ENCODE measurements around the gene GPR39.

The GPR39 gene

DNA sequence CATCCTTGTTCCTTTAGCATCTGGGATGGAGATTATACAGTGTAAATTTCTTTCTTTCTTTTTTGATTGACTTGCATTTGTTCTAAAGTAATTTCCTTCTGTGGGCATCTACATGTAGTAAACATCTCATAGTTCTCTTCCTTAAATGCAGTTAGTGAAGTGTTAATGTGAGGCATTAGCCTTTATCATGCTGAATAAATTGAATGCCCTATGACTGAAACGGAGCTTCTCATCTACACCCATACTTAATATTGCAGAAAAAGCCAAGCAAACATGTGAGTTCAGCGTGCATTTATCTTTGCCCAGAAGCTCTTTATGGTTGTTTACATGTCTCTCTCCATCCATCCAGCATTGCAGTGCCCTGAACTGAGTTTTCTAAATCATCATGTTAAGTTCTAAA, 195.1 kb downstream of the GPR39 start:
- no peaks in the 10 kb centered on the region for H3K4me1 ChIP-seq (ENCODE audit: control insufficient read depth, insufficient read depth, low read length)
- no peaks in the 10 kb centered on the region for H3K9me3 ChIP-seq (ENCODE audit: control insufficient read depth, insufficient read depth, low read length)
- H3K27me3 ChIP-seq (ENCODE audit: control insufficient read depth, insufficient read depth, low read length) = no peaks in the 10 kb centered on the region
- no peak overlapping the region for H3K4me3 ChIP-seq (ENCODE audit: low read depth, low read length)
- H3K36me3 ChIP-seq (ENCODE audit: control insufficient read depth, insufficient read depth, low read length) = no peaks in the 10 kb centered on the region
- no peak overlapping the region for H3K9ac ChIP-seq (ENCODE audit: low read depth, low read length)

DNA sequence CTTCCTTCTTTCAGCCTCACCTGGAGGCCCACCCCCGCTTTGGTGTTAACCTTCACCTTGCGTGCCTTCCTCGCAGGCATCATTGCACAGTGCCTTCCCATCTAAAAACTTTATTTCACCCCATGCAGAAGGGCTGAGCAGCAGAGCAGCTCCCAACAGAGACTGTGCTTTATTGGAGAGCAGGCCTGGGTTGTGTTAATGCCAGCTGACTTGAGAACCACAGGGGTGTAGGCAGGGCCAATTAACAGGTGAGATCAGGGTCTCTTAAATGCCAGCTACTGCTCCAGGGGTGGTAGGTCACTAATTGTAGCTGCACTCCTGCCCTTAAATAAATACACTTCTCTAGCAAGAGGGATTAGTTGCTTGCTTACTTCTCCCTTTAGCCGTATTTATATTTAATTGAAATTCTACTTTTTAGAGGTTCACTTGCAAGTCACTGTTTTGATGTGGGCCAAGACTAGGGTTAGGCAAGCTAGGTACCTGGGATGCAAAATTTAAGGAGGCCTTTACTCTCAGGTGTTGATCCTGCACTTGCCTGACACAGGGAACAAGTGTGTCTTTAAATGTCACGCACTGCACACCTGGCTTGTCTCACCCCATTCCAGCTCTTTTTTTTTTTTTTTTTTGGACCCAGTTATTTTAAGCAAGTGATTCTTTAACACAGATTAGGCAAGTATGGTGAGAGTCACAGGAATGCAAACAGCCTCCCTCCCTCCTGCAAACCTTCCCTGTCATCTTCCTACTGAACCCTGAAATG, 198.9 kb downstream of the GPR39 start:
- Histone ChIP-seq H3K27me3 (ENCODE audit: control insufficient read depth, insufficient read depth, low read length) (no peaks in the 10 kb centered on the region), H3K9me3 (ENCODE audit: control insufficient read depth, insufficient read depth, low read length) (no peaks in the 10 kb centered on the region), H3K36me3 (ENCODE audit: control insufficient read depth, insufficient read depth, low read length) (no peaks in the 10 kb centered on the region), H3K4me3 (ENCODE audit: low read depth, low read length) (no peak overlapping the region), H3K4me1 (ENCODE audit: control insufficient read depth, insufficient read depth, low read length) (no peaks in the 10 kb centered on the region), H3K9ac (ENCODE audit: low read depth, low read length) (no peak overlapping the region)

- Histone ChIP-seq H3K9me3 (ENCODE audit: control insufficient read depth, insufficient read depth, low read length) (no peaks in the 10 kb centered on the region), H3K36me3 (ENCODE audit: control insufficient read depth, insufficient read depth, low read length) (no peaks in the 10 kb centered on the region), H3K27me3 (ENCODE audit: control insufficient read depth, insufficient read depth, low read length) (no peaks in the 10 kb centered on the region), H3K4me3 (ENCODE audit: low read depth, low read length) (no peak overlapping the region), H3K4me1 (ENCODE audit: control insufficient read depth, insufficient read depth, low read length) (no peaks in the 10 kb centered on the region), H3K9ac (ENCODE audit: low read depth, low read length) (no peak overlapping the region)
These were observed 201.4 kb downstream of the GPR39 start for GRCh38 chr2:132617989-132618388.

DNA sequence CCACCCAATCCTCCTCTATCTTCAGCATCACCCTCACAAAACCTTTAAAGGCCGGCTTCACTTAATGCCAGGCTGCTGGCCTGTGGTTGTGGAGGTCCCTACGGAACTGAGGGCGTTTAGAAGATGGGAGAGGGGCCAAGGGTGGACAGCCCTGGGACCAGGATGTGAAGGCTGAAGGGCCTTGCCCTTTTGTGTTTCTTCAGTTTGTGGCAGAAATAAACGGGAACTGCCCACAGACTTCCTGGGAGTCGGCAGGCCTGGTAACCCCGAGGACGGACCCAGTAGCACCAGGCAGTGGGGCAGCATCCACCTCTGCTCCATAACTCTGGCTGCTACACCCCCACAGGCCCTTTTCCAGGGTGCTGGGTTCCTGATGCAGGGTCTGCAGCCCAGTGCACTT, 202.1 kb downstream of the GPR39 start:
- Histone ChIP-seq H3K9ac (ENCODE audit: low read depth, low read length) (no peak overlapping the region), H3K4me1 (ENCODE audit: control insufficient read depth, insufficient read depth, low read length) (peaks cover 4% of the 10 kb centered on the region), H3K27me3 (ENCODE audit: control insufficient read depth, insufficient read depth, low read length) (no peaks in the 10 kb centered on the region), H3K36me3 (ENCODE audit: control insufficient read depth, insufficient read depth, low read length) (no peaks in the 10 kb centered on the region), H3K9me3 (ENCODE audit: control insufficient read depth, insufficient read depth, low read length) (no peaks in the 10 kb centered on the region), H3K4me3 (ENCODE audit: low read depth, low read length) (no peak overlapping the region)

GRCh38 chr2:132620115-132620514, 203.5 kb downstream of the GPR39 start:
- Histone ChIP-seq H3K9me3 (ENCODE audit: control insufficient read depth, insufficient read depth, low read length) (no peaks in the 10 kb centered on the region), H3K9ac (ENCODE audit: low read depth, low read length) (no peak overlapping the region), H3K36me3 (ENCODE audit: control insufficient read depth, insufficient read depth, low read length) (no peaks in the 10 kb centered on the region), H3K4me3 (ENCODE audit: low read depth, low read length) (no peak overlapping the region), H3K27me3 (ENCODE audit: control insufficient read depth, insufficient read depth, low read length) (no peaks in the 10 kb centered on the region), H3K4me1 (ENCODE audit: control insufficient read depth, insufficient read depth, low read length) (peaks cover 9% of the 10 kb centered on the region)

DNA sequence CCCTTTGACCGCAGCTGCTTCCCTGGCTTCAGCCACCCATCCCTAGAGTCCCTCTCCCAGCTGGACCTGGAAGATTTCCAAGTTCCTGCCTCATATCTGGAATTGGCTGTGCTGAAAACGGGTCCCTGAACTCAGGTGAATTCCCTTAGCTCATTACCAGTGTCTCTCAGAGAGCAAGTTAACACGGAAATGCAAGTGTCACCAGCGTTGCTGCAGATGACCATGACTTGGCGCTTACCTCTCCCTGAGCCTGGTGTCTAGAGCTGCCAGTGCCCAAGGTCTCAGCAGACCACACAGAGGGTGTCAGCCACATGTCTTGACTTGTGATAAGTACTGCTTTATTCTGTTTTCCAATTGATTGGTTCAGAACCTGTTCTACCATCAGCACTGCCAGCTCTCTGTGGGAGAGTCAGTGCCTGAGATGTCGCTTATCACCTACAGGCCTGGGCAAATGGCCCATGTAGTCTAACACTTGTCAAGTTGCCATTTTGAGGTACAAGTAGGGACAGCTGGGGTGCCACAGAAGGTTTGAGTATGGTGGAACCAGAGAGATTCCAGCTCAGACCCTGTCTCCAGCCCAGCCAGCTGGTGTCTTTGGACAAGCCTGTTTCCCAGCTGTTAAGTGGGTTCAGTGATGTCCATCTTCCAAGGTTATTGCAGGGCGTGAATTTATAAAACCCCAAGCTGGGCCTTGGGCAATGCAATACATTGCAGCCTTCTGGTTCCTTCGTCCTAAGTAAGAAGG, 204.7 kb downstream of the GPR39 start:
- Histone ChIP-seq H3K9ac (ENCODE audit: low read depth, low read length) (no peak overlapping the region), H3K4me3 (ENCODE audit: low read depth, low read length) (no peak overlapping the region), H3K9me3 (ENCODE audit: control insufficient read depth, insufficient read depth, low read length) (no peaks in the 10 kb centered on the region), H3K36me3 (ENCODE audit: control insufficient read depth, insufficient read depth, low read length) (no peaks in the 10 kb centered on the region), H3K4me1 (ENCODE audit: control insufficient read depth, insufficient read depth, low read length) (peaks cover 9% of the 10 kb centered on the region), H3K27me3 (ENCODE audit: control insufficient read depth, insufficient read depth, low read length) (no peaks in the 10 kb centered on the region)

- Histone ChIP-seq H3K9ac (ENCODE audit: low read depth, low read length) (no peak overlapping the region), H3K4me1 (ENCODE audit: control insufficient read depth, insufficient read depth, low read length) (peaks cover 9% of the 10 kb centered on the region), H3K36me3 (ENCODE audit: control insufficient read depth, insufficient read depth, low read length) (no peaks in the 10 kb centered on the region), H3K27me3 (ENCODE audit: control insufficient read depth, insufficient read depth, low read length) (no peaks in the 10 kb centered on the region), H3K4me3 (ENCODE audit: low read depth, low read length) (no peak overlapping the region), H3K9me3 (ENCODE audit: control insufficient read depth, insufficient read depth, low read length) (no peaks in the 10 kb centered on the region)
These were observed 206.7 kb downstream of the GPR39 start for GRCh38 chr2:132623096-132623839.

DNA sequence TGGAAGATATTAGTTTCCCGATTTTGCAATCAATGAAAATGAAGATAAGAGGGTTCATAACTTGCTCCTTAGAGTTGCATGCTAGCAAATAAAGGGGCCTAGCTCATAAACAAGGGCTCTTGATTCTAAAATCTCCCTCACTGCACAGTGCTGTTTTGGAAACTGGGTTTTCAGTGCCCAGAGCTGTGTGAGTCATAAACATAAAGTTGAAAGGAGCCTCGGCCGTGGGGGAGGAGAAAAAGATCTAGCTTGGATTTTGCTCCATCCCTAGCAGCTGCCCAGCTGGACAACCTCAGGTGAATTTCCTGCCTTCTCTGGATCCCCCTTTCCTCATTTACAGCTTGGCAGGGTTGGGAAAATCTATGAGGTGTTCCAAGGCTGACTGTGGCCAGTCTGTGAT, 210.9 kb downstream of the GPR39 start:
- Histone ChIP-seq H3K9me3 (ENCODE audit: control insufficient read depth, insufficient read depth, low read length) (no peaks in the 10 kb centered on the region), H3K4me3 (ENCODE audit: low read depth, low read length) (no peak overlapping the region), H3K27me3 (ENCODE audit: control insufficient read depth, insufficient read depth, low read length) (no peaks in the 10 kb centered on the region), H3K36me3 (ENCODE audit: control insufficient read depth, insufficient read depth, low read length) (no peaks in the 10 kb centered on the region), H3K9ac (ENCODE audit: low read depth, low read length) (no peak overlapping the region), H3K4me1 (ENCODE audit: control insufficient read depth, insufficient read depth, low read length) (peaks cover 13% of the 10 kb centered on the region)

GRCh38 chr2:132632000-132632649, 215.5 kb downstream of the GPR39 start:
- Histone ChIP-seq H3K27me3 (ENCODE audit: control insufficient read depth, insufficient read depth, low read length) (no peaks in the 10 kb centered on the region), H3K4me3 (ENCODE audit: low read depth, low read length) (no peak overlapping the region), H3K9ac (ENCODE audit: low read depth, low read length) (no peak overlapping the region), H3K4me1 (ENCODE audit: control insufficient read depth, insufficient read depth, low read length) (peaks cover 5% of the 10 kb centered on the region), H3K9me3 (ENCODE audit: control insufficient read depth, insufficient read depth, low read length) (no peaks in the 10 kb centered on the region), H3K36me3 (ENCODE audit: control insufficient read depth, insufficient read depth, low read length) (no peaks in the 10 kb centered on the region)

DNA sequence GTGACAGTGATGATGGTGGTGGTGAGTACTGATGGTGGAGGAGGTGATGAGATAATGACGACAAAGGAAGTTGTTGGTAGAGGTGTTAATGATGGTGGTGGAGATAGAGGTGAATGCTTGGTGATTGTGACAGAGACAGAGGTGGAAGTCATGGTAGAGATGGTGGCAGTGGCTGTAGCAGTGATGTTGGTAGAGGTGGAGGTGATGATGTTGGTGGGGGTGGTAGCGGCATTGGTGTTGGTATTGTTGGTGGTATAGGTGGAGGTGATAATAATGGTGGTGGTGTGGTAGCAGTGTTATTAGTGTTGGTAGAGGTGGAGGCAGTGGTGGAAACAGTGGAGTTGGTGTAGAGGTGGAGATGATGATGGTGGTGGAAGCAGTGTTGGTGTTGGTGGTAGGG, 217.0 kb downstream of the GPR39 start:
- H3K36me3 ChIP-seq (ENCODE audit: control insufficient read depth, insufficient read depth, low read length) = no peaks in the 10 kb centered on the region
- no peak overlapping the region for H3K9ac ChIP-seq (ENCODE audit: low read depth, low read length)
- H3K27me3 ChIP-seq (ENCODE audit: control insufficient read depth, insufficient read depth, low read length) = no peaks in the 10 kb centered on the region
- no peak overlapping the region for H3K4me3 ChIP-seq (ENCODE audit: low read depth, low read length)
- H3K9me3 ChIP-seq (ENCODE audit: control insufficient read depth, insufficient read depth, low read length) = no peaks in the 10 kb centered on the region
- H3K4me1 ChIP-seq (ENCODE audit: control insufficient read depth, insufficient read depth, low read length) = peaks cover 5% of the 10 kb centered on the region

DNA sequence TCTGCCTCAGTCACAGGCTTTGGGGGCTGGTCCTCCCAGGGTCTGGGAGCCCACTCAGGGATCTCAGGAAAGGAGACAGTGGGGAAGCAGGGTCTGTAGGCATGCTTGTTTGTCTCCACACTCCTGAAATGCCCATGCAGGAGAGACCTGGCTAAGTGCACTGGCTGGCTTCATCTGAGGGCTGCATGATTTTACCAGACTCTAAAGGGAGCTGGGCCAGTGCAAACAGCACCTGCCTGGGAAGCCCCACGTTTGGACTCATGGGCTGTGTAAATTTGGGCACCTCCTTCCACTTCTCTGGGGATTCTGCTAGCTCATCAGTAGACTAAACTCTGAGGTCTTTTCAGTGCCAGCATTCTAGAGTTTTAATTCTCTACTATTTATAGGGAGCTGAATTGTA, 219.7 kb downstream of the GPR39 start:
- Histone ChIP-seq H3K27me3 (ENCODE audit: control insufficient read depth, insufficient read depth, low read length) (no peaks in the 10 kb centered on the region), H3K4me1 (ENCODE audit: control insufficient read depth, insufficient read depth, low read length) (peaks cover 5% of the 10 kb centered on the region), H3K9ac (ENCODE audit: low read depth, low read length) (no peak overlapping the region), H3K36me3 (ENCODE audit: control insufficient read depth, insufficient read depth, low read length) (no peaks in the 10 kb centered on the region), H3K9me3 (ENCODE audit: control insufficient read depth, insufficient read depth, low read length) (no peaks in the 10 kb centered on the region), H3K4me3 (ENCODE audit: low read depth, low read length) (no peak overlapping the region)
